ENCODE results near the gene RILPL1. TPM values are rescaled to one million over a fixed set of nuclear protein-coding genes. Genes with fewer than 3 reads are reported as not detected.

RILPL1 gene
- total and polyA plus RNA-seq, 7 donors, result 34.8 to 73.7 (median 54.4) TPM

GRCh38 chr12:123428591-123428990 lies 104.9 kb downstream of the RILPL1 start:
- no peak for TF ChIP-seq CTCF (IDR thresholded peaks at IDR 0.05)
- ATAC-seq, result no peak
- WGBS, 3 donors, result 76 to 78% (median 77%) methylated on average over 6 of the region's 6 CpGs
- Histone ChIP-seq H3K36me3 (ENCODE audit: insufficient read depth in 1 of 2, low read depth in 1 of 2) (peaks cover 2 to 34% of the 10 kb centered on the region in 2 donors), H3K9me3 (no peaks in the 10 kb centered on the region), H3K4me1 (no peaks in the 10 kb centered on the region), H3K27me3 (ENCODE audit: insufficient read depth in 3 of 3, low read length in 2 of 3) (no peaks in the 10 kb centered on the region), H3K4me3 (no peak overlapping the region), H3K27ac (no peak overlapping the region)
- DNase-seq, result no peak
- intact Hi-C loops (cut with DNase I), result no loop called here

- Histone ChIP-seq H3K27ac (no peak overlapping the region), H3K9me3 (no peaks in the 10 kb centered on the region), H3K27me3 (ENCODE audit: insufficient read depth in 3 of 3, low read length in 2 of 3) (no peaks in the 10 kb centered on the region), H3K36me3 (ENCODE audit: insufficient read depth in 1 of 2, low read depth in 1 of 2) (peaks cover 6 to 42% of the 10 kb centered on the region in 2 donors), H3K4me1 (no peaks in the 10 kb centered on the region), H3K4me3 (no peak overlapping the region)
- intact Hi-C loops (cut with DNase I), result no loop called here
- no peak for DNase-seq
- ATAC-seq, result no peak
- no peak for TF ChIP-seq CTCF (IDR thresholded peaks at IDR 0.05)
- 88 to 93% (median 92%) methylated on average over 8 of the region's 8 CpGs for WGBS, 3 donors
Observed at GRCh38 chr12:123427036-123427769, 106.3 kb downstream of the RILPL1 start.

GRCh38 chr12:123421314-123421713 lies 112.2 kb downstream of the RILPL1 start:
- no peak for TF ChIP-seq CTCF (IDR thresholded peaks at IDR 0.05)
- ATAC-seq, result no peak
- peaks cover 3 to 19% of the 10 kb centered on the region in 2 donors for H3K36me3 ChIP-seq (ENCODE audit: insufficient read depth in 1 of 2, low read depth in 1 of 2)
- intact Hi-C loops (cut with DNase I), result no loop called here
- DNase-seq, result no peak
- no peak overlapping the region for H3K27ac ChIP-seq
- 94 to 98% (median 94%) methylated on average over 1 to 2 of the region's 2 CpGs for WGBS, 3 donors
- H3K9me3 ChIP-seq, result no peaks in the 10 kb centered on the region
- no peaks in the 10 kb centered on the region for H3K27me3 ChIP-seq (ENCODE audit: insufficient read depth in 3 of 3, low read length in 2 of 3)
- H3K4me3 ChIP-seq, result no peak overlapping the region
- no peaks in the 10 kb centered on the region for H3K4me1 ChIP-seq

Other genes starting within 250 kb of the RILPL1 start
- 10 to 100 TPM; 29.3 to 37.5 (median 31.2) TPM for gene SBNO1, start 168.9 kb downstream of the RILPL1 start, total RNA-seq
- 10 to 100 TPM in 2 of 3 donors, 1 to 10 TPM in 1; 6.8 to 49.6 (median 15.0) TPM for gene SBNO1, start 168.9 kb downstream of the RILPL1 start, polyA plus RNA-seq
- 10 to 100 TPM; 15.6 to 29.0 (median 22.0) TPM for gene KMT5A, start 149.6 kb downstream of the RILPL1 start, total RNA-seq
- gene KMT5A, start 149.6 kb downstream of the RILPL1 start, polyA plus RNA-seq, result 10 to 100 TPM; 10.0 to 29.0 (median 17.9) TPM
- gene RILPL2, start 97.0 kb downstream of the RILPL1 start, total RNA-seq, result 1 to 10 TPM in 3 of 4 donors, under 1 TPM in 1; 0.69 to 1.2 (median 1.1) TPM
- gene RILPL2, start 97.0 kb downstream of the RILPL1 start, polyA plus RNA-seq, result 1 to 10 TPM; 1.1 to 1.6 (median 1.2) TPM
- gene SNRNP35, start 75.6 kb downstream of the RILPL1 start, total RNA-seq, result 10 to 100 TPM; 19.8 to 35.1 (median 25.5) TPM
- 10 to 100 TPM; 31.7 to 44.0 (median 42.6) TPM for gene SNRNP35, start 75.6 kb downstream of the RILPL1 start, polyA plus RNA-seq
- gene TMED2, start 50.8 kb upstream of the RILPL1 start, total RNA-seq, result 100 to 1,000 TPM; 100 to 221 (median 145) TPM
- 100 to 1,000 TPM; 118 to 267 (median 238) TPM for gene TMED2, start 50.8 kb upstream of the RILPL1 start, polyA plus RNA-seq
- gene DDX55, start 68.4 kb upstream of the RILPL1 start, total RNA-seq, result 1 to 10 TPM; 5.1 to 8.0 (median 6.1) TPM
- gene DDX55, start 68.4 kb upstream of the RILPL1 start, polyA plus RNA-seq, result 10 to 100 TPM in 1 of 3 donors, 1 to 10 TPM in 2; 4.2 to 10.5 (median 7.8) TPM
- gene EIF2B1, start 100.0 kb upstream of the RILPL1 start, total RNA-seq, result 10 to 100 TPM; 37.3 to 42.7 (median 40.1) TPM
- 10 to 100 TPM; 27.4 to 48.2 (median 38.4) TPM for gene EIF2B1, start 100.0 kb upstream of the RILPL1 start, polyA plus RNA-seq
- gene GTF2H3, start 100.1 kb upstream of the RILPL1 start, total RNA-seq, result 10 to 100 TPM; 10.7 to 18.5 (median 16.9) TPM
- gene GTF2H3, start 100.1 kb upstream of the RILPL1 start, polyA plus RNA-seq, result 10 to 100 TPM in 2 of 3 donors, 1 to 10 TPM in 1; 5.2 to 24.2 (median 12.3) TPM
- gene TCTN2, start 137.4 kb upstream of the RILPL1 start, total RNA-seq, result 1 to 10 TPM; 1.4 to 2.4 (median 1.7) TPM
- gene TCTN2, start 137.4 kb upstream of the RILPL1 start, polyA plus RNA-seq, result 1 to 10 TPM; 1.1 to 8.1 (median 2.8) TPM
- gene ATP6V0A2, start 178.6 kb upstream of the RILPL1 start, total RNA-seq, result 10 to 100 TPM; 11.7 to 20.7 (median 18.8) TPM
- gene ATP6V0A2, start 178.6 kb upstream of the RILPL1 start, polyA plus RNA-seq, result 10 to 100 TPM in 1 of 3 donors, 1 to 10 TPM in 2; 5.1 to 12.0 (median 8.4) TPM
- gene DNAH10, start 228.6 kb upstream of the RILPL1 start, total RNA-seq, result under 1 TPM in 3 of 4 donors, not detected in 1; 0.04 to 0.84 (median 0.59) TPM
- under 1 TPM; 0.01 to 0.38 (median 0.10) TPM for gene DNAH10, start 228.6 kb upstream of the RILPL1 start, polyA plus RNA-seq

All from psoas muscle (tissue), 8 donors.